A549 (cell line): ENCODE results near the gene PCDHGC4. TPM values are rescaled to one million over a fixed set of nuclear protein-coding genes. Genes with fewer than 3 reads are reported as not detected.

Experiments used
- ATAC-seq, 2 experiments: fragments of 200-7000 bp in 1 of 2; fragments of >200 bp in 1 of 2; cut with Nextera tagmentation in 1 of 2; cut with Tn5 transposase in 1 of 2; 3 replicates each; pipeline versions ENCODE4 v1.8.0 to v1.9.1; 2018 to 2020; ENCODE audit warnings: mild to moderate bottlenecking in 1 of 2, moderate library complexity in 1 of 2
- CTCF ChIA-PET: fragments of 300-600 bp; sonication (Branson Sonifier 250); formaldehyde crosslinking; extraction: SDS; loops from one replicate; lab custom pipeline; 2021; ENCODE audit warnings: antibody characterized with exemption, inconsistent platforms; lab: Yijun Ruan, JAX
- POLR2A ChIA-PET: fragments of 350-600 bp; formaldehyde crosslinking; extraction: SDS; loops from one replicate; lab custom pipeline; 2021; ENCODE audit warnings: antibody characterized with exemption, inconsistent platforms; lab: Yijun Ruan, JAX
- DNase-seq, 2 experiments: peaks; one replicate each; pipeline versions ENCODE4 v3.0.0 to v3.0.0-alpha.2; 2011 to 2016; ENCODE audit warnings: low read depth in 1 of 2, low spot score in 1 of 2
- FAIRE-seq: peaks from 2 replicates; lab custom pipeline; 2011; peaks lifted over from hg19 to GRCh38; lab: Jason Lieb, UNC
- H3K27ac ChIP-seq, 2 experiments: fragments of >200 bp; sonication (Bioruptor Twin); formaldehyde crosslinking; 3 replicates each; pipeline ENCODE4 v1.5.1; 2016 to 2017
- H3K4me1 ChIP-seq: fragments of >200 bp; sonication (Bioruptor Twin); formaldehyde crosslinking; 3 replicates; pipeline ENCODE4 v1.6.1; 2016
- H3K4me2 ChIP-seq: fragments of >200 bp; sonication (Bioruptor Twin); formaldehyde crosslinking; 3 replicates; pipeline ENCODE4 v1.6.1; 2016
- H3K4me3 ChIP-seq: fragments of >200 bp; sonication (Bioruptor Twin); formaldehyde crosslinking; 3 replicates; pipeline ENCODE4 v1.5.1; 2016
- H3K9me3 ChIP-seq: fragments of >200 bp; sonication (Bioruptor Twin); formaldehyde crosslinking; 3 replicates; pipeline ENCODE4 v1.6.1; 2016
- CBX2 ChIP-seq: fragments of 200-600 bp; sonication (generic); IDR thresholded peaks from 2 replicates; pipeline ENCODE4 v1.6.1; 2016; ENCODE audit warnings: low read depth, mild to moderate bottlenecking, borderline replicate concordance
- CEBPB ChIP-seq, 2 experiments: fragments of >200 bp in 1 of 2; sonication (Bioruptor Twin) in 1 of 2; formaldehyde crosslinking in 1 of 2; IDR thresholded peaks; 2 replicates each; pipeline ENCODE4 v1.6.1; 2012 to 2016
- CHD4 ChIP-seq: fragments of 200-600 bp; sonication (generic); IDR thresholded peaks from 2 replicates; pipeline ENCODE4 v1.6.1; 2016; ENCODE audit warnings: antibody characterized with exemption, mild to moderate bottlenecking, borderline replicate concordance
- CTCF ChIP-seq: fragments of >200 bp; sonication (Bioruptor Twin); formaldehyde crosslinking; IDR thresholded peaks from 3 replicates; pipeline ENCODE4 v1.5.1; 2016
- FOSL2 ChIP-seq, 2 experiments: fragments of 450-650 bp in 1 of 2; fragments of >200 bp in 1 of 2; sonication (Bioruptor Twin) in 1 of 2; formaldehyde crosslinking; IDR thresholded peaks; 2 replicates each; pipeline versions ENCODE4 v1.5.0 to v1.6.1; 2016 to 2020; ENCODE audit warnings: mild to moderate bottlenecking in 1 of 2, moderate library complexity in 1 of 2
- FOXS1 ChIP-seq: fragments of 250-450 bp; sonication (Bioruptor Pico); IDR thresholded peaks from 2 replicates; pipeline ENCODE4 v1.5.0; 2020; ENCODE audit warnings: mild to moderate bottlenecking, moderate library complexity
- HDAC2 ChIP-seq: fragments of 200-600 bp; sonication (generic); IDR thresholded peaks from 2 replicates; pipeline ENCODE4 v1.6.1; 2016
- HES2 ChIP-seq: fragments of >200 bp; sonication (Bioruptor Twin); formaldehyde crosslinking; IDR thresholded peaks from 2 replicates; pipeline ENCODE4 v1.6.1; 2016
- HOXA7 ChIP-seq: fragments of 250-450 bp; sonication (Bioruptor Pico); IDR thresholded peaks from 2 replicates; pipeline ENCODE4 v1.5.0; 2020; ENCODE audit warnings: mild to moderate bottlenecking, moderate library complexity
- JUN ChIP-seq, 2 experiments: fragments of >200 bp; sonication (Bioruptor Twin); formaldehyde crosslinking; IDR thresholded peaks; 2 replicates in 1 of 2; 3 replicates in 1 of 2; pipeline ENCODE4 v1.6.1; 2016 to 2017
- MAFK ChIP-seq: fragments of 450-650 bp; IDR thresholded peaks from 2 replicates; pipeline ENCODE4 v1.6.1; 2014; ENCODE audit not compliant: partially characterized antibody
- NPAS2 ChIP-seq: fragments of 250-450 bp; sonication (Bioruptor Pico); IDR thresholded peaks from 2 replicates; pipeline ENCODE4 v1.8.0; 2022; ENCODE audit warnings: mild to moderate bottlenecking, moderate library complexity, borderline replicate concordance
- NR3C1 ChIP-seq: fragments of >200 bp; sonication (Bioruptor Twin); formaldehyde crosslinking; IDR thresholded peaks from 3 replicates; pipeline ENCODE4 v1.6.1; 2017
- TP53 ChIP-seq: fragments of 250-450 bp; sonication (Bioruptor Pico); IDR thresholded peaks from 2 replicates; pipeline ENCODE4 v1.5.0; 2021; ENCODE audit warnings: mild to moderate bottlenecking, moderate library complexity
- ZNF302 ChIP-seq: fragments of 250-450 bp; sonication (Bioruptor Pico); IDR thresholded peaks from 2 replicates; pipeline ENCODE4 v1.9.0; 2021; ENCODE audit warnings: inconsistent platforms, mild to moderate bottlenecking, moderate library complexity
- ZSCAN20 ChIP-seq: fragments of 250-450 bp; sonication (Bioruptor Pico); IDR thresholded peaks from 2 replicates; pipeline ENCODE4 v1.8.0; 2022; ENCODE audit warnings: mild to moderate bottlenecking, moderate library complexity
- WGBS: methylation state at CpG from one replicate; pipeline ENCODE4 v1.1.6; 2017; ENCODE audit errors: missing lambda C conversion rate; 5-methylcytosine and 5-hydroxymethylcytosine counted together
- polyA plus RNA-seq, 4 experiments: library from polyadenylated mRNA; depleted of rRNA in 3 of 4; stranded (reverse); fragments of >200 nt; fragmentation: RNase III in 1 of 4; extraction: RNeasy Plus Mini Kit Qiagen cat#74134 plus additional on column Dnase treatment in 1 of 4; gene quantifications; 2 replicates in 3 of 4; 3 replicates in 1 of 4; pipeline ENCODE4 v1.2.3, GENCODE V29; 2011 to 2017
- TF ChIP-seq, protein P1 (sequence below): IDR thresholded peaks from 2 replicates; pipeline ENCODE4 v1.6.1; 2012; ENCODE audit warnings: low read depth, borderline replicate concordance
- TF ChIP-seq, protein P2 (sequence below): fragments of 250-450 bp; sonication (Bioruptor Pico); IDR thresholded peaks from 2 replicates; pipeline ENCODE4 v1.5.0; 2020; ENCODE audit warnings: low read depth, mild to moderate bottlenecking, moderate library complexity

PCDHGC4 gene
- polyA plus RNA-seq, 2 of the 4 experiments (the other 2 are of a cell fraction), result 0.06 TPM; not detected in 1

DNA sequence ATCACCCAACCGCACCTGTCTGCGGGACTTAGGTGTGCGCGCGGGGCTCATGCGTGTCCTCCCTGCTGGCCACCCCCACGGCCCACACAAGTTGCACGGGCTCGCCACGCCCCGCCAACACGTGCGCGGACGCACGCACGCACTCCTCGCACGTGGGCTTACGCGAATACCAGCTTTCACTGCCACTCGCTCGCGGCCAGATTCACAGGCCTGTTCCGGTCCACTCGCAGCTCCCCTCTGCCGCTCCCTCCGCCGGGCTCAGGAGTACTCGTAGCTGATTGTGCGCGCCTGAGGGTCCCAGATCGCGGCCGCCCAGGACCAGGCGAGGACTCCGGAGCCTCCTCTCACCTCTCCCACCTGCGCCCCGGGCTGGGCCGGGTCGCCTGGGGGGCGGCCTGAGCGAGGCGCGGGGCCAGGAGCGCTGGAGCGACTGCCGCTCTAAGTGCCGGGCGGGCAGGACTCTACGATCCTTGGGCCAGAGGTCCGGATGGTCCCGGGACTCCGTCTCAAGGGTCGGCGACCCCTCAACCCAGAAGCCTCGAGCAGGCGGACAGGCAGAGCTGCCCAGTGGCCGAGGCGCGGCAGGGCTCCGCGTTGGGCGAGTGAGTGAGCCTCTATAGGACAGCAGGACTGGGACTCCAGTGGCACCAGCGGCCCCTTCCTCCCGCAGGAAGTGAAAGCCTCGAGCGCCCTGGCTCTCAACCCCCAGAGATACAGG lies 7.5 kb downstream of the PCDHGC4 start:
- no peak overlapping the region for H3K27ac ChIP-seq
- DNase-seq (no peak), FAIRE-seq (no peak), ATAC-seq (no peak)
- no peaks in the 10 kb centered on the region for H3K9me3 ChIP-seq
- no peak overlapping the region for H3K4me3 ChIP-seq
- TF ChIP-seq HDAC2, result no peak
- no peak for TF ChIP-seq HOXA7 (CRISPR knock-in tag)
- no peak for TF ChIP-seq FOSL2 (IDR thresholded peaks at IDR 0.05)
- TF ChIP-seq FOSL2 (CRISPR knock-in tag; IDR thresholded peaks at IDR 0.05), result no peak
- TF ChIP-seq JUN (IDR thresholded peaks at IDR 0.05), result no peak
- no peak for TF ChIP-seq HES2
- no peak for TF ChIP-seq MAFK
- TF ChIP-seq NR3C1, result no peak
- TF ChIP-seq NPAS2, result no peak
- TF ChIP-seq, protein P1, sequence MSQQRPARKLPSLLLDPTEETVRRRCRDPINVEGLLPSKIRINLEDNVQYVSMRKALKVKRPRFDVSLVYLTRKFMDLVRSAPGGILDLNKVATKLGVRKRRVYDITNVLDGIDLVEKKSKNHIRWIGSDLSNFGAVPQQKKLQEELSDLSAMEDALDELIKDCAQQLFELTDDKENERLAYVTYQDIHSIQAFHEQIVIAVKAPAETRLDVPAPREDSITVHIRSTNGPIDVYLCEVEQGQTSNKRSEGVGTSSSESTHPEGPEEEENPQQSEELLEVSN, result no peak
- TF ChIP-seq ZNF302 (CRISPR knock-in tag), result no peak
- no peak for TF ChIP-seq CHD4
- TF ChIP-seq CEBPB (IDR thresholded peaks at IDR 0.05), result no peak
- no peak for TF ChIP-seq FOXS1 (CRISPR knock-in tag)
- H3K4me1 ChIP-seq, result no peaks in the 10 kb centered on the region
- H3K4me2 ChIP-seq, result no peak overlapping the region
- CTCF ChIA-PET, result interaction anchor here (0.7 to 3.0 kb wide), 5 partner anchors 21 to 109 kb away, joined by 3 to 16 read pairs (median 3); partner anchors contain the start of gene PCDHGA7
- POLR2A ChIA-PET, result no interaction called here
- 84% methylated on average over 36 of the region's 68 CpGs for WGBS

- no peak for DNase-seq
- no peak for TF ChIP-seq CTCF
- TF ChIP-seq TP53 (CRISPR knock-in tag), result no peak
- no peak for TF ChIP-seq ZSCAN20
- TF ChIP-seq CBX2, result no peak
- TF ChIP-seq, protein P2, sequence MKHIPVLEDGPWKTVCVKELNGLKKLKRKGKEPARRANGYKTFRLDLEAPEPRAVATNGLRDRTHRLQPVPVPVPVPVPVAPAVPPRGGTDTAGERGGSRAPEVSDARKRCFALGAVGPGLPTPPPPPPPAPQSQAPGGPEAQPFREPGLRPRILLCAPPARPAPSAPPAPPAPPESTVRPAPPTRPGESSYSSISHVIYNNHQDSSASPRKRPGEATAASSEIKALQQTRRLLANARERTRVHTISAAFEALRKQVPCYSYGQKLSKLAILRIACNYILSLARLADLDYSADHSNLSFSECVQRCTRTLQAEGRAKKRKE (CRISPR knock-in tag), result no peak
- no peak overlapping the region for H3K27ac ChIP-seq
- no peak for FAIRE-seq
- peak in 1 of 2 experiments; percentile 35; a peak in 2 of 6 replicates for ATAC-seq
- H3K9me3 ChIP-seq, result no peaks in the 10 kb centered on the region
- ChIA-PET POLR2A (no interaction called here), CTCF (interaction anchor here (0.8 to 3.9 kb wide), 5 partner anchors 16 to 111 kb away, joined by 3 to 16 read pairs (median 6); partner anchors contain the start of gene PCDHGA7)
- no peak overlapping the region for H3K4me2 ChIP-seq
- WGBS, result 56% methylated on average over 10 of the region's 10 CpGs
- no peaks in the 10 kb centered on the region for H3K4me1 ChIP-seq
- H3K4me3 ChIP-seq, result no peak overlapping the region
These were observed 8.9 kb downstream of the PCDHGC4 start for GRCh38 chr5:141493500-141494422.
